Naive B cell (primary cell): Measurements from ENCODE around the gene C10orf143. TPM values are rescaled to one million over a fixed set of nuclear protein-coding genes. Genes with fewer than 3 reads are reported as not detected.

Experiments used
- ATAC-seq, 2 donors: fragments of 150-1000 bp; cut with Tn5 transposase; 2 replicates each; pipeline ENCODE4 v1.10.0; 2021; ENCODE audit warnings: low read depth in 2 of 2, mild to moderate bottlenecking in 2 of 2, moderate library complexity in 2 of 2
- DNase-seq: peaks from one replicate; pipeline ENCODE4 v3.0.0; 2022
- H3K27ac Mint-ChIP-seq, 6 donors: one replicate each; pipeline ENCODE4 v1.8.0; 2020 to 2022; ENCODE audit warnings: mild to moderate bottlenecking in 6 of 6, mixed read lengths in 6 of 6, moderate library complexity in 5 of 6, inconsistent platforms in 2 of 6
- H3K27me3 Mint-ChIP-seq, 3 donors: one replicate each; pipeline ENCODE4 v1.8.0; 2021 to 2022; ENCODE audit warnings: mixed read lengths in 3 of 3, mild to moderate bottlenecking in 1 of 3
- H3K36me3 Mint-ChIP-seq, 2 donors: one replicate each; pipeline ENCODE4 v1.8.0; 2020 to 2022; ENCODE audit warnings: mixed read lengths in 2 of 2, inconsistent platforms in 1 of 2, mild to moderate bottlenecking in 1 of 2
- H3K4me1 Mint-ChIP-seq, 3 donors: one replicate each; pipeline ENCODE4 v1.8.0; 2020 to 2022; ENCODE audit warnings: mixed read lengths in 3 of 3, inconsistent platforms in 1 of 3, mild to moderate bottlenecking in 1 of 3, moderate library complexity in 1 of 3
- H3K4me3 Mint-ChIP-seq, 8 donors: one replicate each; pipeline ENCODE4 v1.8.0; 2020 to 2022; ENCODE audit warnings: mild to moderate bottlenecking in 8 of 8, mixed read lengths in 8 of 8, moderate library complexity in 8 of 8, inconsistent platforms in 2 of 8
- H3K9me3 Mint-ChIP-seq, 7 donors: one replicate each; pipeline ENCODE4 v1.8.0; 2020 to 2022; ENCODE audit warnings: mixed read lengths in 7 of 7, mild to moderate bottlenecking in 5 of 7, inconsistent platforms in 2 of 7, moderate library complexity in 1 of 7
- polyA plus RNA-seq, 6 donors: library from polyadenylated mRNA; unstranded; fragments of 300-500 nt; fragmentation: Illumina TruSeq; gene quantifications; one replicate each; pipeline ENCODE4 v1.2.3, GENCODE V29; 2021; ENCODE audit warnings: low read depth in 6 of 6

The C10orf143 gene
- polyA plus RNA-seq = 10 to 100 TPM; 15.6 to 44.9 (median 20.4) TPM

GRCh38 chr10:130110246-130111112 lies at the start of gene C10orf143:
TSS of gene C10orf143 (minus strand) at chr10:130110830. CDS start at chr10:130110772, 58 bp downstream.
- Mint-ChIP-seq H3K36me3 (peaks cover 0 to 5% of the 10 kb centered on the region in 2 donors), H3K4me1 (peaks cover 18 to 46% (median 37%) of the 10 kb centered on the region in 3 donors), H3K27me3 (no peaks in the 10 kb centered on the region), H3K27ac (peak within 1 kb of the TSS; percentile 94 to 99 (median 99)), H3K4me3 (peak within 1 kb of the TSS; percentile 91 to 100 (median 99)), H3K9me3 (no peaks in the 10 kb centered on the region)
- DNase-seq = peak; percentile 100
- ATAC-seq = peak; percentile 77 to 78

GRCh38 chr10:130159192-130159794 lies 48.7 kb upstream of the C10orf143 start:
- H3K27me3 Mint-ChIP-seq = no peaks in the 10 kb centered on the region
- peaks cover 9 to 29% (median 27%) of the 10 kb centered on the region in 3 donors for H3K4me1 Mint-ChIP-seq
- peaks cover 0 to 5% (median 0%) of the 10 kb centered on the region in 7 donors for H3K9me3 Mint-ChIP-seq
- H3K4me3 Mint-ChIP-seq = no peak overlapping the region
- H3K36me3 Mint-ChIP-seq = peaks cover 14 to 17% of the 10 kb centered on the region in 2 donors
- H3K27ac Mint-ChIP-seq = no peak overlapping the region
- no peak for ATAC-seq
- no peak for DNase-seq

GRCh38 chr10:130146042-130146441 lies 35.4 kb upstream of the C10orf143 start:
- no peak for DNase-seq
- ATAC-seq = no peak
- Mint-ChIP-seq H3K4me3 (peak overlapping the region in 1 of 8 donors; percentile 24), H3K27ac (peak overlapping the region in 2 of 6 donors; percentile 47 to 58), H3K36me3 (peaks cover 10 to 12% of the 10 kb centered on the region in 2 donors), H3K4me1 (peaks cover 29 to 46% (median 38%) of the 10 kb centered on the region in 3 donors), H3K9me3 (no peaks in the 10 kb centered on the region), H3K27me3 (no peaks in the 10 kb centered on the region)

GRCh38 chr10:130141878-130142277 lies 31.2 kb upstream of the C10orf143 start:
- Mint-ChIP-seq H3K4me1 (peaks cover 42 to 75% (median 52%) of the 10 kb centered on the region in 3 donors), H3K27me3 (no peaks in the 10 kb centered on the region), H3K4me3 (peak overlapping the region in 5 of 8 donors; percentile 9 to 80 (median 42)), H3K9me3 (no peaks in the 10 kb centered on the region), H3K27ac (peak overlapping the region; percentile 20 to 93 (median 72)), H3K36me3 (peaks cover 0 to 12% of the 10 kb centered on the region in 2 donors)
- ATAC-seq = peak; percentile 65 to 85
- no peak for DNase-seq

GRCh38 chr10:130141460-130141859 lies 30.8 kb upstream of the C10orf143 start:
- DNase-seq (no peak), ATAC-seq (no peak)
- Mint-ChIP-seq H3K36me3 (peaks cover 0 to 12% of the 10 kb centered on the region in 2 donors), H3K9me3 (no peaks in the 10 kb centered on the region), H3K4me1 (peaks cover 42 to 74% (median 51%) of the 10 kb centered on the region in 3 donors), H3K4me3 (peak overlapping the region in 5 of 8 donors; percentile 9 to 80 (median 42)), H3K27me3 (no peaks in the 10 kb centered on the region), H3K27ac (peak overlapping the region in 5 of 6 donors; percentile 20 to 76 (median 57))

- no peak for ATAC-seq
- H3K27ac Mint-ChIP-seq = peak overlapping the region in 4 of 6 donors; percentile 57 to 76 (median 61)
Observed at GRCh38 chr10:130141038-130141437, 30.4 kb upstream of the C10orf143 start.

GRCh38 chr10:130140425-130140824 lies 29.8 kb upstream of the C10orf143 start:
- Mint-ChIP-seq H3K27me3 (no peaks in the 10 kb centered on the region), H3K4me3 (peak overlapping the region in 2 of 8 donors; percentile 70 to 73), H3K36me3 (peaks cover 0 to 12% of the 10 kb centered on the region in 2 donors), H3K27ac (peak overlapping the region in 2 of 6 donors; percentile 51 to 65), H3K4me1 (peaks cover 35 to 71% (median 48%) of the 10 kb centered on the region in 3 donors), H3K9me3 (no peaks in the 10 kb centered on the region)
- DNase-seq (no peak), ATAC-seq (no peak)

More at GRCh38 chr10:130141038-130141437, 30.4 kb upstream of the C10orf143 start:
- H3K4me1 Mint-ChIP-seq = peaks cover 38 to 70% (median 47%) of the 10 kb centered on the region in 3 donors
- peaks cover 0 to 12% of the 10 kb centered on the region in 2 donors for H3K36me3 Mint-ChIP-seq
- no peak for DNase-seq
- H3K27me3 Mint-ChIP-seq = no peaks in the 10 kb centered on the region
- no peaks in the 10 kb centered on the region for H3K9me3 Mint-ChIP-seq
- H3K4me3 Mint-ChIP-seq = peak overlapping the region in 3 of 8 donors; percentile 42 to 70 (median 62)

- DNase-seq = no peak
- no peak for ATAC-seq
- no peaks in the 10 kb centered on the region for H3K9me3 Mint-ChIP-seq
Observed at GRCh38 chr10:130138479-130138866, 27.8 kb upstream of the C10orf143 start.

GRCh38 chr10:130137659-130138478 lies 27.2 kb upstream of the C10orf143 start:
- ATAC-seq (no peak), DNase-seq (no peak)
- Mint-ChIP-seq H3K4me1 (peaks cover 36 to 68% (median 48%) of the 10 kb centered on the region in 3 donors), H3K9me3 (no peaks in the 10 kb centered on the region), H3K36me3 (peaks cover 0 to 9% of the 10 kb centered on the region in 2 donors), H3K4me3 (peak overlapping the region; percentile 73 to 94 (median 88)), H3K27me3 (peaks cover 0 to 11% (median 6%) of the 10 kb centered on the region in 3 donors), H3K27ac (peak overlapping the region in 5 of 6 donors; percentile 30 to 88 (median 65))

More at GRCh38 chr10:130138479-130138866, 27.8 kb upstream of the C10orf143 start:
- H3K36me3 Mint-ChIP-seq = peaks cover 0 to 12% of the 10 kb centered on the region in 2 donors
- peak overlapping the region in 2 of 6 donors; percentile 23 to 30 for H3K27ac Mint-ChIP-seq
- peaks cover 39 to 73% (median 54%) of the 10 kb centered on the region in 3 donors for H3K4me1 Mint-ChIP-seq
- peak overlapping the region in 7 of 8 donors; percentile 5 to 94 (median 89) for H3K4me3 Mint-ChIP-seq
- peaks cover 0 to 11% (median 6%) of the 10 kb centered on the region in 3 donors for H3K27me3 Mint-ChIP-seq

GRCh38 chr10:130137090-130137448 lies 26.4 kb upstream of the C10orf143 start:
- H3K4me3 Mint-ChIP-seq = peak overlapping the region; percentile 73 to 94 (median 88)
- H3K4me1 Mint-ChIP-seq = peaks cover 28 to 60% (median 40%) of the 10 kb centered on the region in 3 donors
- peaks cover 2 to 14% (median 8%) of the 10 kb centered on the region in 3 donors for H3K27me3 Mint-ChIP-seq
- ATAC-seq = no peak
- H3K27ac Mint-ChIP-seq = peak overlapping the region in 3 of 6 donors; percentile 52 to 65 (median 53)
- peaks cover 0 to 1% of the 10 kb centered on the region in 2 donors for H3K36me3 Mint-ChIP-seq
- DNase-seq = no peak
- no peaks in the 10 kb centered on the region for H3K9me3 Mint-ChIP-seq

- Mint-ChIP-seq H3K9me3 (no peaks in the 10 kb centered on the region), H3K4me3 (peak within 1 kb of the TSS; percentile 88 to 98 (median 92)), H3K27me3 (peaks cover 6 to 19% (median 14%) of the 10 kb centered on the region in 3 donors), H3K4me1 (peaks cover 23 to 54% (median 34%) of the 10 kb centered on the region in 3 donors), H3K27ac (peak within 1 kb of the TSS; percentile 69 to 95 (median 83)), H3K36me3 (no peaks in the 10 kb centered on the region)
- peak; percentile 92 for ATAC-seq
- DNase-seq = peak; percentile 89
Observed at GRCh38 chr10:130136226-130137089, 25.8 kb upstream of the C10orf143 start, which contains the start of gene GLRX3. TSS of gene GLRX3 (plus strand) at chr10:130136391. CDS start at chr10:130136421, 30 bp downstream.
